ENCODE data around the gene SPOCD1.

GRCh38 chr1:31750858-31751510, 64.8 kb downstream of the SPOCD1 start:
- TF ChIP-seq ZNF292 (tag by site-specific recombination; IDR thresholded peaks at IDR 0.05; ENCODE audit: borderline replicate concordance, low read depth) (no peak), ZNF776 (tag by site-specific recombination; IDR thresholded peaks at IDR 0.05; ENCODE audit: borderline replicate concordance) (no peak), ZNF133 (tag by site-specific recombination; IDR thresholded peaks at IDR 0.05) (no peak), ZNF121 (tag by site-specific recombination; IDR thresholded peaks at IDR 0.05) (no peak), GLI4 (tag by site-specific recombination; IDR thresholded peaks at IDR 0.05) (no peak), CTCF (tag by site-specific recombination; IDR thresholded peaks at IDR 0.05) (no peak), YY1 (tag by site-specific recombination; IDR thresholded peaks at IDR 0.05) (no peak), ZBTB8A (tag by site-specific recombination; IDR thresholded peaks at IDR 0.05) (no peak; the same call in 1 of the 2 replicates), RBAK (tag by site-specific recombination; IDR thresholded peaks at IDR 0.05) (no peak), ZNF510 (tag by site-specific recombination; IDR thresholded peaks at IDR 0.05; ENCODE audit: insufficient replicate concordance) (no peak), IKZF3 (tag by site-specific recombination; IDR thresholded peaks at IDR 0.05) (no peak), ZNF354C (tag by site-specific recombination; IDR thresholded peaks at IDR 0.05; ENCODE audit: borderline replicate concordance, low read depth) (no peak), ZBTB1 (tag by site-specific recombination; IDR thresholded peaks at IDR 0.05) (no peak), ZNF692 (tag by site-specific recombination; IDR thresholded peaks at IDR 0.05) (no peak)

Data from HEK293 (cell line).